Measurements from ENCODE around the gene PPARD. TPM values are rescaled to one million over a fixed set of nuclear protein-coding genes. Genes with fewer than 3 reads are reported as not detected.

PPARD gene
- total RNA-seq, 1 experiment from 2014 or later, result 2.5 TPM

GRCh38 chr6:35442693-35443092, 100.3 kb downstream of the PPARD start:
- no peaks in the 10 kb centered on the region for H3K27me3 ChIP-seq (ENCODE audit: low read length)

GRCh38 chr6:35443341-35444030, 101.1 kb downstream of the PPARD start:
- no peaks in the 10 kb centered on the region for H3K4me1 ChIP-seq (ENCODE audit: low read length)
- no peaks in the 10 kb centered on the region for H3K9me3 ChIP-seq (ENCODE audit: low read length)
- H4K20me1 ChIP-seq (ENCODE audit: insufficient read depth, low read depth, low read length), result no peaks in the 10 kb centered on the region
- no peak overlapping the region for H2AFZ ChIP-seq (ENCODE audit: low read length)
- no peaks in the 10 kb centered on the region for H3K27me3 ChIP-seq (ENCODE audit: low read length)
- H3K9ac ChIP-seq (ENCODE audit: low read length), result no peak overlapping the region
- no peaks in the 10 kb centered on the region for H3K9me2 ChIP-seq (replicated peaks; ENCODE audit: insufficient read depth, low read length)
- no peak for DNase-seq
- H3K79me2 ChIP-seq (ENCODE audit: low read length), result no peaks in the 10 kb centered on the region
- H3K4me2 ChIP-seq (ENCODE audit: low read depth, low read length, poor library complexity, severe bottlenecking), result no peak overlapping the region
- no peak overlapping the region for H3K4me3 ChIP-seq (ENCODE audit: low read length)
- H3K36me3 ChIP-seq (ENCODE audit: insufficient read depth, low read length), result no peaks in the 10 kb centered on the region
- no peak overlapping the region for H3K27ac ChIP-seq (ENCODE audit: low read length)

More at GRCh38 chr6:35442693-35443092, 100.3 kb downstream of the PPARD start:
- no peak for DNase-seq
- no peak overlapping the region for H3K9ac ChIP-seq (ENCODE audit: low read length)
- H3K27ac ChIP-seq (ENCODE audit: low read length), result no peak overlapping the region
- no peaks in the 10 kb centered on the region for H3K9me2 ChIP-seq (replicated peaks; ENCODE audit: insufficient read depth, low read length)
- no peaks in the 10 kb centered on the region for H3K4me1 ChIP-seq (ENCODE audit: low read length)
- no peak overlapping the region for H3K4me2 ChIP-seq (ENCODE audit: low read depth, low read length, poor library complexity, severe bottlenecking)
- H2AFZ ChIP-seq (ENCODE audit: low read length), result no peak overlapping the region
- no peak overlapping the region for H3K4me3 ChIP-seq (ENCODE audit: low read length)
- H3K9me3 ChIP-seq (ENCODE audit: low read length), result no peaks in the 10 kb centered on the region
- H4K20me1 ChIP-seq (ENCODE audit: insufficient read depth, low read depth, low read length), result no peaks in the 10 kb centered on the region
- no peaks in the 10 kb centered on the region for H3K79me2 ChIP-seq (ENCODE audit: low read length)
- no peaks in the 10 kb centered on the region for H3K36me3 ChIP-seq (ENCODE audit: insufficient read depth, low read length)

GRCh38 chr6:35445691-35446090, 103.3 kb downstream of the PPARD start:
- no peaks in the 10 kb centered on the region for H3K79me2 ChIP-seq (ENCODE audit: low read length)
- no peak overlapping the region for H3K27ac ChIP-seq (ENCODE audit: low read length)
- no peaks in the 10 kb centered on the region for H3K9me3 ChIP-seq (ENCODE audit: low read length)
- no peaks in the 10 kb centered on the region; the same call in 1 of the 2 replicates for H3K4me1 ChIP-seq (ENCODE audit: low read length)
- H3K4me2 ChIP-seq (ENCODE audit: low read depth, low read length, poor library complexity, severe bottlenecking), result no peak overlapping the region
- DNase-seq, result no peak
- H2AFZ ChIP-seq (ENCODE audit: low read length), result no peak overlapping the region
- H4K20me1 ChIP-seq (ENCODE audit: insufficient read depth, low read depth, low read length), result no peaks in the 10 kb centered on the region
- no peaks in the 10 kb centered on the region for H3K27me3 ChIP-seq (ENCODE audit: low read length)
- H3K4me3 ChIP-seq (ENCODE audit: low read length), result no peak overlapping the region
- no peaks in the 10 kb centered on the region for H3K9me2 ChIP-seq (replicated peaks; ENCODE audit: insufficient read depth, low read length)
- no peak overlapping the region for H3K9ac ChIP-seq (ENCODE audit: low read length)
- H3K36me3 ChIP-seq (ENCODE audit: insufficient read depth, low read length), result no peaks in the 10 kb centered on the region

GRCh38 chr6:35448191-35448590, 105.8 kb downstream of the PPARD start:
- no peak overlapping the region for H3K4me2 ChIP-seq (ENCODE audit: low read depth, low read length, poor library complexity, severe bottlenecking)
- H3K9me2 ChIP-seq (replicated peaks; ENCODE audit: insufficient read depth, low read length), result no peaks in the 10 kb centered on the region
- H4K20me1 ChIP-seq (ENCODE audit: insufficient read depth, low read depth, low read length), result no peaks in the 10 kb centered on the region
- no peaks in the 10 kb centered on the region for H3K36me3 ChIP-seq (ENCODE audit: insufficient read depth, low read length)
- DNase-seq, result no peak
- peaks cover 13% of the 10 kb centered on the region for H3K4me1 ChIP-seq (ENCODE audit: low read length)
- no peak overlapping the region for H3K27ac ChIP-seq (ENCODE audit: low read length)
- no peaks in the 10 kb centered on the region for H3K27me3 ChIP-seq (ENCODE audit: low read length)
- no peaks in the 10 kb centered on the region for H3K9me3 ChIP-seq (ENCODE audit: low read length)
- no peak overlapping the region for H2AFZ ChIP-seq (ENCODE audit: low read length)
- peaks cover 5% of the 10 kb centered on the region for H3K79me2 ChIP-seq (ENCODE audit: low read length)
- H3K9ac ChIP-seq (ENCODE audit: low read length), result no peak overlapping the region
- no peak overlapping the region for H3K4me3 ChIP-seq (ENCODE audit: low read length)

- H3K4me2 ChIP-seq (ENCODE audit: low read depth, low read length, poor library complexity, severe bottlenecking), result no peak overlapping the region
- H3K9me3 ChIP-seq (ENCODE audit: low read length), result no peaks in the 10 kb centered on the region
- H3K79me2 ChIP-seq (ENCODE audit: low read length), result peaks cover 13% of the 10 kb centered on the region
- no peak overlapping the region for H2AFZ ChIP-seq (ENCODE audit: low read length)
- H3K4me1 ChIP-seq (ENCODE audit: low read length), result peaks cover 25% of the 10 kb centered on the region
- H4K20me1 ChIP-seq (ENCODE audit: insufficient read depth, low read depth, low read length), result no peaks in the 10 kb centered on the region
- no peak overlapping the region for H3K4me3 ChIP-seq (ENCODE audit: low read length)
- no peaks in the 10 kb centered on the region for H3K27me3 ChIP-seq (ENCODE audit: low read length)
- H3K9ac ChIP-seq (ENCODE audit: low read length), result no peak overlapping the region
- H3K27ac ChIP-seq (ENCODE audit: low read length), result no peak overlapping the region
- no peaks in the 10 kb centered on the region for H3K9me2 ChIP-seq (replicated peaks; ENCODE audit: insufficient read depth, low read length)
- DNase-seq, result peak; percentile 92
- H3K36me3 ChIP-seq (ENCODE audit: insufficient read depth, low read length), result no peaks in the 10 kb centered on the region
These were observed 107.0 kb downstream of the PPARD start for GRCh38 chr6:35449287-35449881.

GRCh38 chr6:35451354-35452182, 109.2 kb downstream of the PPARD start:
- Histone ChIP-seq H3K4me3 (ENCODE audit: low read length) (peak overlapping the region; percentile 78), H3K9ac (ENCODE audit: low read length) (peak overlapping the region; percentile 42), H2AFZ (ENCODE audit: low read length) (0 out of 2 replicates have a peak overlapping the region, but pooled peaks have one; percentile 33), H3K27me3 (ENCODE audit: low read length) (no peaks in the 10 kb centered on the region), H3K9me2 (replicated peaks; ENCODE audit: insufficient read depth, low read length) (no peaks in the 10 kb centered on the region), H3K36me3 (ENCODE audit: insufficient read depth, low read length) (no peaks in the 10 kb centered on the region), H3K4me2 (ENCODE audit: low read depth, low read length, poor library complexity, severe bottlenecking) (peak overlapping the region; percentile 84), H3K79me2 (ENCODE audit: low read length) (peaks cover 13% of the 10 kb centered on the region), H3K4me1 (ENCODE audit: low read length) (peaks cover 30% of the 10 kb centered on the region), H3K27ac (ENCODE audit: low read length) (no peak overlapping the region), H3K9me3 (ENCODE audit: low read length) (no peaks in the 10 kb centered on the region), H4K20me1 (ENCODE audit: insufficient read depth, low read depth, low read length) (no peaks in the 10 kb centered on the region)
- no peak for DNase-seq

GRCh38 chr6:35452183-35453090, 110.1 kb downstream of the PPARD start, which contains the start of gene FANCE:
FANCE (plus strand) TSS chr6:35452338; CDS start chr6:35452546, 208 bp downstream.
- H3K36me3 ChIP-seq (ENCODE audit: insufficient read depth, low read length), result no peaks in the 10 kb centered on the region
- H3K4me2 ChIP-seq (ENCODE audit: low read depth, low read length, poor library complexity, severe bottlenecking), result peak within 1 kb of the TSS; percentile 84
- no peaks in the 10 kb centered on the region for H4K20me1 ChIP-seq (ENCODE audit: insufficient read depth, low read depth, low read length)
- no peaks in the 10 kb centered on the region for H3K9me3 ChIP-seq (ENCODE audit: low read length)
- DNase-seq, result peak; percentile 96
- H3K4me1 ChIP-seq (ENCODE audit: low read length), result peaks cover 33% of the 10 kb centered on the region
- H3K4me3 ChIP-seq (ENCODE audit: low read length), result peak within 1 kb of the TSS; percentile 78
- peak within 1 kb of the TSS; percentile 78 for H3K9ac ChIP-seq (ENCODE audit: low read length)
- H3K27me3 ChIP-seq (ENCODE audit: low read length), result no peaks in the 10 kb centered on the region
- 0 out of 2 replicates have a peak within 1 kb of the TSS, but pooled peaks have one; percentile 23 for H3K27ac ChIP-seq (ENCODE audit: low read length)
- H2AFZ ChIP-seq (ENCODE audit: low read length), result peak within 1 kb of the TSS; percentile 51; the same call in 1 of the 2 replicates
- no peaks in the 10 kb centered on the region for H3K9me2 ChIP-seq (replicated peaks; ENCODE audit: insufficient read depth, low read length)
- peaks cover 13% of the 10 kb centered on the region for H3K79me2 ChIP-seq (ENCODE audit: low read length)

All from Karpas-422 (cell line).